ENCODE results near the gene DCC.

DNA sequence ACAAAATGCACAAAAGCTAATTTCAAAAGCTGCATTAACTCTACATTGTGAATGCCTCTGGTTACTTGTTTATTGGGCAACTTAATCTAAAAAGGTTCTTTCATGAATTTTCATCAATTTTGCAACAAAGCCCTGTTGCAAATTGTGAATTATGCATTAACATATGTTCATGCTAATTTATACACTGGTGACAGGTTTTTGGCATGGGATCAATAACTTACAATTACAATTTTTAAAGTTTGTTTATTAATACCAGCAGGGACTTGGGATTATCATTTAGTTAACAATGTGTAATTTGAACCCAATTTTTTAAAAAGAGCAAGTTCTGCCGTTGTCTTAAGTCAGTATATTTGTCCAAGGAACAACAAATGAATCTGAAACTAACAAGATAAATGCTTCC, 183.6 kb downstream of the DCC start:
- TF ChIP-seq GATA2 (IDR thresholded peaks at IDR 0.05; ENCODE audit: low read depth, low read length), result no peak
- no peak for TF ChIP-seq GATA3 (IDR thresholded peaks at IDR 0.05; ENCODE audit: low read depth, low read length)
